ENCODE measurements around the gene WDR91. TPM values are rescaled to one million over a fixed set of nuclear protein-coding genes. Genes with fewer than 3 reads are reported as not detected.

The WDR91 gene
- total and polyA plus RNA-seq, 7 experiments from 2014 or later, result 3.5 to 59.2 (median 29.6) TPM

GRCh38 chr7:135168001-135168400 lies 43.3 kb downstream of the WDR91 start:
- intact Hi-C loops (cut with micrococcal nuclease), result loop anchor here in 1 of 2 donors (2.0 kb wide), 1 partner anchor 653 kb away; no protein-coding TSS in a partner anchor
- Mint-ChIP-seq H3K36me3 (peaks cover 0 to 47% (median 31%) of the 10 kb centered on the region in 5 donors), H3K27me3 (no peaks in the 10 kb centered on the region), H3K4me3 (peak overlapping the region; percentile 17 to 96 (median 75)), H3K9me3 (peaks cover 0 to under 1% (median 0%) of the 10 kb centered on the region in 11 donors), H3K27ac (peak overlapping the region; percentile 92 to 98 (median 95)), H3K4me1 (peaks cover 33 to 66% (median 49%) of the 10 kb centered on the region in 7 donors)
- peaks cover 0 to 47% (median 10%) of the 10 kb centered on the region in 3 experiments for H3K36me3 ChIP-seq (ENCODE audit: control insufficient read depth in 2 of 3, insufficient read depth in 3 of 3, low read length in 3 of 3)
- no peak overlapping the region for H3K4me3 ChIP-seq (ENCODE audit: low read length)
- POLR2A ChIA-PET, result interaction anchor here (2.6 to 12.9 kb wide), 3 partner anchors 11 to 181 kb away, joined by 8 to 183 read pairs (median 49); partner anchors contain the start of genes AGBL3 and TMEM140
- peaks cover 16 to 29% of the 10 kb centered on the region in 2 donors for H3K4me1 ChIP-seq (ENCODE audit: control insufficient read depth in 2 of 2, insufficient read depth in 2 of 2, low read length in 2 of 2)
- no peaks in the 10 kb centered on the region for H3K9me3 ChIP-seq (ENCODE audit: control insufficient read depth in 2 of 3, low read length in 3 of 3)
- DNase-seq (peak in 2 of 9 donors; percentile 20 to 36), ATAC-seq (no peak)
- CTCF ChIA-PET, result interaction anchor here (0.6 to 3.9 kb wide), 2 partner anchors 174 to 182 kb away, joined by 3 to 20 read pairs; partner anchors contain the start of gene AGBL3
- H3K27me3 ChIP-seq (ENCODE audit: control insufficient read depth in 2 of 2, insufficient read depth in 2 of 2, low read length in 2 of 2), result no peaks in the 10 kb centered on the region
- peak overlapping the region; percentile 95 for H3K27ac ChIP-seq (ENCODE audit: low read depth, low read length)

GRCh38 chr7:135167365-135167917 lies 43.9 kb downstream of the WDR91 start:
- peak overlapping the region; percentile 55 for H3K27ac ChIP-seq (ENCODE audit: low read depth, low read length)
- peaks cover 0 to 6% (median 2%) of the 10 kb centered on the region in 11 donors for H3K9me3 Mint-ChIP-seq
- DNase-seq, result no peak

GRCh38 chr7:135166338-135166990 lies 44.9 kb downstream of the WDR91 start:
- ChIA-PET POLR2A (interaction anchor here (0.6 to 12.9 kb wide), 3 partner anchors 9 to 209 kb away, joined by 3 to 183 read pairs (median 9); partner anchors contain the start of gene TMEM140), CTCF (no interaction called here)
- Mint-ChIP-seq H3K36me3 (peaks cover 8 to 62% (median 47%) of the 10 kb centered on the region in 5 donors), H3K27me3 (no peaks in the 10 kb centered on the region), H3K9me3 (peaks cover 0 to 13% (median 6%) of the 10 kb centered on the region in 11 donors), H3K4me1 (peaks cover 26 to 70% (median 50%) of the 10 kb centered on the region in 7 donors), H3K4me3 (peak overlapping the region in 4 of 10 donors; percentile 1 to 91 (median 48)), H3K27ac (peak overlapping the region; percentile 68 to 98 (median 94))
- Histone ChIP-seq H3K4me3 (ENCODE audit: low read length) (no peak overlapping the region), H3K9me3 (ENCODE audit: control insufficient read depth in 2 of 3, low read length in 3 of 3) (peaks cover 0 to 10% (median 0%) of the 10 kb centered on the region in 3 experiments), H3K36me3 (ENCODE audit: control insufficient read depth in 2 of 3, insufficient read depth in 3 of 3, low read length in 3 of 3) (peaks cover 0 to 57% (median 10%) of the 10 kb centered on the region in 3 experiments), H3K27ac (ENCODE audit: low read depth, low read length) (no peak overlapping the region), H3K27me3 (ENCODE audit: control insufficient read depth in 2 of 2, insufficient read depth in 2 of 2, low read length in 2 of 2) (no peaks in the 10 kb centered on the region), H3K4me1 (ENCODE audit: control insufficient read depth in 2 of 2, insufficient read depth in 2 of 2, low read length in 2 of 2) (peaks cover 16 to 29% of the 10 kb centered on the region in 2 donors)
- DNase-seq, result no peak
- ATAC-seq, result no peak
- intact Hi-C loops (cut with micrococcal nuclease), result no loop called here

More at GRCh38 chr7:135167365-135167917, 43.9 kb downstream of the WDR91 start:
- Mint-ChIP-seq H3K27me3 (no peaks in the 10 kb centered on the region), H3K4me3 (peak overlapping the region; percentile 1 to 91 (median 50)), H3K36me3 (peaks cover 3 to 53% (median 37%) of the 10 kb centered on the region in 5 donors), H3K27ac (peak overlapping the region; percentile 90 to 98 (median 94)), H3K4me1 (peaks cover 32 to 71% (median 49%) of the 10 kb centered on the region in 7 donors)
- intact Hi-C loops (cut with micrococcal nuclease), result no loop called here
- CTCF ChIA-PET, result no interaction called here
- Histone ChIP-seq H3K4me3 (ENCODE audit: low read length) (no peak overlapping the region), H3K9me3 (ENCODE audit: control insufficient read depth in 2 of 3, low read length in 3 of 3) (peaks cover 0 to under 1% (median 0%) of the 10 kb centered on the region in 3 experiments), H3K36me3 (ENCODE audit: control insufficient read depth in 2 of 3, insufficient read depth in 3 of 3, low read length in 3 of 3) (peaks cover 0 to 48% (median 10%) of the 10 kb centered on the region in 3 experiments), H3K4me1 (ENCODE audit: control insufficient read depth in 2 of 2, insufficient read depth in 2 of 2, low read length in 2 of 2) (peaks cover 16 to 29% of the 10 kb centered on the region in 2 donors), H3K27me3 (ENCODE audit: control insufficient read depth in 2 of 2, insufficient read depth in 2 of 2, low read length in 2 of 2) (no peaks in the 10 kb centered on the region)
- ATAC-seq, result peak; percentile 13
- POLR2A ChIA-PET, result interaction anchor here (0.5 to 12.9 kb wide), 4 partner anchors 10 to 498 kb away, joined by 3 to 183 read pairs (median 28); partner anchors contain the start of genes AGBL3 and TMEM140

GRCh38 chr7:135165862-135166261 lies 45.5 kb downstream of the WDR91 start:
- Mint-ChIP-seq H3K27ac (peak overlapping the region in 8 of 9 donors; percentile 32 to 98 (median 85)), H3K36me3 (peaks cover 13 to 68% (median 53%) of the 10 kb centered on the region in 5 donors), H3K4me1 (peaks cover 30 to 71% (median 50%) of the 10 kb centered on the region in 7 donors), H3K27me3 (no peaks in the 10 kb centered on the region), H3K9me3 (peaks cover 0 to 13% (median 6%) of the 10 kb centered on the region in 11 donors), H3K4me3 (no peak overlapping the region)
- H3K4me1 ChIP-seq (ENCODE audit: control insufficient read depth in 2 of 2, insufficient read depth in 2 of 2, low read length in 2 of 2), result peaks cover 12 to 29% of the 10 kb centered on the region in 2 donors
- no peak for ATAC-seq
- H3K9me3 ChIP-seq (ENCODE audit: control insufficient read depth in 2 of 3, low read length in 3 of 3), result peaks cover 0 to 10% (median 0%) of the 10 kb centered on the region in 3 experiments
- no peak overlapping the region for H3K4me3 ChIP-seq (ENCODE audit: low read length)
- no peaks in the 10 kb centered on the region for H3K27me3 ChIP-seq (ENCODE audit: control insufficient read depth in 2 of 2, insufficient read depth in 2 of 2, low read length in 2 of 2)
- POLR2A ChIA-PET, result interaction anchor here (1.1 to 12.9 kb wide), 2 partner anchors 8 to 18 kb away, joined by 3 to 183 read pairs; partner anchors contain the start of gene TMEM140
- intact Hi-C loops (cut with micrococcal nuclease), result no loop called here
- peaks cover 0 to 59% (median 10%) of the 10 kb centered on the region in 3 experiments for H3K36me3 ChIP-seq (ENCODE audit: control insufficient read depth in 2 of 3, insufficient read depth in 3 of 3, low read length in 3 of 3)
- CTCF ChIA-PET, result no interaction called here
- H3K27ac ChIP-seq (ENCODE audit: low read depth, low read length), result no peak overlapping the region
- DNase-seq, result no peak

- no peak overlapping the region for H3K27ac ChIP-seq (ENCODE audit: low read depth, low read length)
- ChIA-PET POLR2A (interaction anchor here (12.9 kb wide), 1 partner anchor 16 kb away, joined by 183 read pairs; the partner anchor contains the start of gene TMEM140), CTCF (interaction anchor here (1.0 kb wide), 1 partner anchor 15 kb away, joined by 3 read pairs; no protein-coding TSS in a partner anchor)
- H3K9me3 ChIP-seq (ENCODE audit: control insufficient read depth in 2 of 3, low read length in 3 of 3), result peaks cover 0 to 10% (median 0%) of the 10 kb centered on the region in 3 experiments
- Mint-ChIP-seq H3K27ac (peak overlapping the region in 8 of 9 donors; percentile 65 to 87 (median 78)), H3K27me3 (no peaks in the 10 kb centered on the region), H3K4me3 (no peak overlapping the region), H3K9me3 (peaks cover 0 to 13% (median 6%) of the 10 kb centered on the region in 11 donors), H3K4me1 (peaks cover 39 to 76% (median 59%) of the 10 kb centered on the region in 7 donors), H3K36me3 (peaks cover 15 to 76% (median 65%) of the 10 kb centered on the region in 5 donors)
- no peak for ATAC-seq
- H3K36me3 ChIP-seq (ENCODE audit: control insufficient read depth in 2 of 3, insufficient read depth in 3 of 3, low read length in 3 of 3), result peaks cover 0 to 56% (median 10%) of the 10 kb centered on the region in 3 experiments
- DNase-seq, result no peak
- H3K4me1 ChIP-seq (ENCODE audit: control insufficient read depth in 2 of 2, insufficient read depth in 2 of 2, low read length in 2 of 2), result peaks cover 21 to 33% of the 10 kb centered on the region in 2 donors
- no peaks in the 10 kb centered on the region for H3K27me3 ChIP-seq (ENCODE audit: control insufficient read depth in 2 of 2, insufficient read depth in 2 of 2, low read length in 2 of 2)
- no peak overlapping the region for H3K4me3 ChIP-seq (ENCODE audit: low read length)
- intact Hi-C loops (cut with micrococcal nuclease), result no loop called here
Observed at GRCh38 chr7:135164357-135165061, 46.8 kb downstream of the WDR91 start.
